ENCODE measurements around the gene COMT. TPM values are rescaled to one million over a fixed set of nuclear protein-coding genes. Genes with fewer than 3 reads are reported as not detected.

Gene COMT
- total and polyA plus RNA-seq, 9 of the 15 experiments (the other 6 are each of a cell fraction or from before 2014, with no cell fraction given), result 12.5 to 351 (median 155) TPM

DNA sequence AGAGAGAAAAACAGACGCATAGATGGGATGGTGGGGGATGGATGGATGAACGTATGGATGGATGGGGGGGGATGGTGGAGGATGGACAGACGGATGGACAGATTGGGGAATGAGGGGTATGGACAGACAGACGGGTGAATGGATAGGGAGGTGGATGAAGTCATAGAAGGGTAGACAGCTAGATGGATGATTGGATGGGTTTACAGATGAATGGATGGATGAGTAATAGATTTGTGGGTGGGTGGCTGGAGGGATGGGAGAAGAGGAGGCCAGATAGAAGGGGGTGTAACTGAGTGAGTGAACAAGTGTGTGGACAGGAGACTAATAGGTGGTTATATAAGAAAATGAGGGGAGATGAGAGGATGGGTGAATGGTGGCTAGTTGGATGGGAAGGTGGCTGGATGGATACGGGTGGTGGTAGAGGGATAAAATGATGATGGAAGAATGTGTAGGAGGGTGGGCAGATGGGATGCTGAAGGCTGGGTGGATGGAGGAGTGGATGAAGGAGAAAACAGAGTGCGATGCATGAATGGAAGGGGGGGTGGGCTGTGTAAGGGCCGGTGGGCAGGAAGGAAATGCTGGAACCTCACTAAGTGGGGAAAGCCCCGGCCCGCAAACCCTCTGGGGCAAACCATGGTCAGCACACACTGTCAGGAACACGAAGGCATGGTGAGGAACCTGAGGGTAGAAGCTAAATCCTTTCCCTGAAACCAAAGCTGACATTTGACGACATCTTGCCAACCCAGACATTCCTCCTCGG, 53.5 kb downstream of the COMT start (continued):
- TF ChIP-seq, protein P1, sequence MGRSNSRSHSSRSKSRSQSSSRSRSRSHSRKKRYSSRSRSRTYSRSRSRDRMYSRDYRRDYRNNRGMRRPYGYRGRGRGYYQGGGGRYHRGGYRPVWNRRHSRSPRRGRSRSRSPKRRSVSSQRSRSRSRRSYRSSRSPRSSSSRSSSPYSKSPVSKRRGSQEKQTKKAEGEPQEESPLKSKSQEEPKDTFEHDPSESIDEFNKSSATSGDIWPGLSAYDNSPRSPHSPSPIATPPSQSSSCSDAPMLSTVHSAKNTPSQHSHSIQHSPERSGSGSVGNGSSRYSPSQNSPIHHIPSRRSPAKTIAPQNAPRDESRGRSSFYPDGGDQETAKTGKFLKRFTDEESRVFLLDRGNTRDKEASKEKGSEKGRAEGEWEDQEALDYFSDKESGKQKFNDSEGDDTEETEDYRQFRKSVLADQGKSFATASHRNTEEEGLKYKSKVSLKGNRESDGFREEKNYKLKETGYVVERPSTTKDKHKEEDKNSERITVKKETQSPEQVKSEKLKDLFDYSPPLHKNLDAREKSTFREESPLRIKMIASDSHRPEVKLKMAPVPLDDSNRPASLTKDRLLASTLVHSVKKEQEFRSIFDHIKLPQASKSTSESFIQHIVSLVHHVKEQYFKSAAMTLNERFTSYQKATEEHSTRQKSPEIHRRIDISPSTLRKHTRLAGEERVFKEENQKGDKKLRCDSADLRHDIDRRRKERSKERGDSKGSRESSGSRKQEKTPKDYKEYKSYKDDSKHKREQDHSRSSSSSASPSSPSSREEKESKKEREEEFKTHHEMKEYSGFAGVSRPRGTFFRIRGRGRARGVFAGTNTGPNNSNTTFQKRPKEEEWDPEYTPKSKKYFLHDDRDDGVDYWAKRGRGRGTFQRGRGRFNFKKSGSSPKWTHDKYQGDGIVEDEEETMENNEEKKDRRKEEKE (IDR thresholded peaks at IDR 0.05; ENCODE audit: borderline replicate concordance in 1 of 2, control insufficient read depth in 1 of 2, low read depth in 2 of 2, low read length in 1 of 2), result no peak; a peak in 1 of 4 replicates
- TF ChIP-seq NELFE (IDR thresholded peaks at IDR 0.05; ENCODE audit: insufficient read depth, insufficient read length) (no peak), DDX20 (tag; IDR thresholded peaks at IDR 0.05; ENCODE audit: low read depth) (no peak), GABPB2 (CRISPR knock-in tag; conservative IDR thresholded peaks at IDR 0.05) (no peak), FOXK1 (CRISPR knock-in tag; IDR thresholded peaks at IDR 0.05; ENCODE audit: borderline replicate concordance) (no peak), BRD9 (IDR thresholded peaks at IDR 0.05; ENCODE audit: low read depth, partially characterized antibody) (no peak), NCOA4 (IDR thresholded peaks at IDR 0.05; ENCODE audit: partially characterized antibody) (peak; percentile 4), PTRF (tag; IDR thresholded peaks at IDR 0.05) (no peak), GABPA (tag; conservative IDR thresholded peaks at IDR 0.05; ENCODE audit: low read depth) (no peak), PHB (CRISPR knock-in tag; IDR thresholded peaks at IDR 0.05) (no peak), MAFG (tag; conservative IDR thresholded peaks at IDR 0.05) (no peak)
- TF ChIP-seq, protein P2, sequence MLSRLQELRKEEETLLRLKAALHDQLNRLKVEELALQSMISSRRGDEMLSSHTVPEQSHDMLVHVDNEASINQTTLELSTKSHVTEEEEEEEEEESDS (CRISPR knock-in tag; IDR thresholded peaks at IDR 0.05), result no peak
- TF ChIP-seq, protein P3, sequence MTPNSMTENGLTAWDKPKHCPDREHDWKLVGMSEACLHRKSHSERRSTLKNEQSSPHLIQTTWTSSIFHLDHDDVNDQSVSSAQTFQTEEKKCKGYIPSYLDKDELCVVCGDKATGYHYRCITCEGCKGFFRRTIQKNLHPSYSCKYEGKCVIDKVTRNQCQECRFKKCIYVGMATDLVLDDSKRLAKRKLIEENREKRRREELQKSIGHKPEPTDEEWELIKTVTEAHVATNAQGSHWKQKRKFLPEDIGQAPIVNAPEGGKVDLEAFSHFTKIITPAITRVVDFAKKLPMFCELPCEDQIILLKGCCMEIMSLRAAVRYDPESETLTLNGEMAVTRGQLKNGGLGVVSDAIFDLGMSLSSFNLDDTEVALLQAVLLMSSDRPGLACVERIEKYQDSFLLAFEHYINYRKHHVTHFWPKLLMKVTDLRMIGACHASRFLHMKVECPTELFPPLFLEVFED (CRISPR knock-in tag; conservative IDR thresholded peaks at IDR 0.05), result peak; percentile 94
- TF ChIP-seq, protein P4, sequence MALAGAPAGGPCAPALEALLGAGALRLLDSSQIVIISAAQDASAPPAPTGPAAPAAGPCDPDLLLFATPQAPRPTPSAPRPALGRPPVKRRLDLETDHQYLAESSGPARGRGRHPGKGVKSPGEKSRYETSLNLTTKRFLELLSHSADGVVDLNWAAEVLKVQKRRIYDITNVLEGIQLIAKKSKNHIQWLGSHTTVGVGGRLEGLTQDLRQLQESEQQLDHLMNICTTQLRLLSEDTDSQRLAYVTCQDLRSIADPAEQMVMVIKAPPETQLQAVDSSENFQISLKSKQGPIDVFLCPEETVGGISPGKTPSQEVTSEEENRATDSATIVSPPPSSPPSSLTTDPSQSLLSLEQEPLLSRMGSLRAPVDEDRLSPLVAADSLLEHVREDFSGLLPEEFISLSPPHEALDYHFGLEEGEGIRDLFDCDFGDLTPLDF (CRISPR knock-in tag; IDR thresholded peaks at IDR 0.05), result no peak
- TF ChIP-seq, protein P5, sequence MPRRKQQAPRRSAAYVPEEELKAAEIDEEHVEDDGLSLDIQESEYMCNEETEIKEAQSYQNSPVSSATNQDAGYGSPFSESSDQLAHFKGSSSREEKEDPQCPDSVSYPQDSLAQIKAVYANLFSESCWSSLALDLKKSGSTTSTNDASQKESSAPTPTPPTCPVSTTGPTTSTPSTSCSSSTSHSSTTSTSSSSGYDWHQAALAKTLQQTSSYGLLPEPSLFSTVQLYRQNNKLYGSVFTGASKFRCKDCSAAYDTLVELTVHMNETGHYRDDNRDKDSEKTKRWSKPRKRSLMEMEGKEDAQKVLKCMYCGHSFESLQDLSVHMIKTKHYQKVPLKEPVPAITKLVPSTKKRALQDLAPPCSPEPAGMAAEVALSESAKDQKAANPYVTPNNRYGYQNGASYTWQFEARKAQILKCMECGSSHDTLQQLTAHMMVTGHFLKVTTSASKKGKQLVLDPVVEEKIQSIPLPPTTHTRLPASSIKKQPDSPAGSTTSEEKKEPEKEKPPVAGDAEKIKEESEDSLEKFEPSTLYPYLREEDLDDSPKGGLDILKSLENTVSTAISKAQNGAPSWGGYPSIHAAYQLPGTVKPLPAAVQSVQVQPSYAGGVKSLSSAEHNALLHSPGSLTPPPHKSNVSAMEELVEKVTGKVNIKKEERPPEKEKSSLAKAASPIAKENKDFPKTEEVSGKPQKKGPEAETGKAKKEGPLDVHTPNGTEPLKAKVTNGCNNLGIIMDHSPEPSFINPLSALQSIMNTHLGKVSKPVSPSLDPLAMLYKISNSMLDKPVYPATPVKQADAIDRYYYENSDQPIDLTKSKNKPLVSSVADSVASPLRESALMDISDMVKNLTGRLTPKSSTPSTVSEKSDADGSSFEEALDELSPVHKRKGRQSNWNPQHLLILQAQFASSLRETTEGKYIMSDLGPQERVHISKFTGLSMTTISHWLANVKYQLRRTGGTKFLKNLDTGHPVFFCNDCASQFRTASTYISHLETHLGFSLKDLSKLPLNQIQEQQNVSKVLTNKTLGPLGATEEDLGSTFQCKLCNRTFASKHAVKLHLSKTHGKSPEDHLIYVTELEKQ (CRISPR knock-in tag; IDR thresholded peaks at IDR 0.05), result no peak
- TF ChIP-seq, protein P6, sequence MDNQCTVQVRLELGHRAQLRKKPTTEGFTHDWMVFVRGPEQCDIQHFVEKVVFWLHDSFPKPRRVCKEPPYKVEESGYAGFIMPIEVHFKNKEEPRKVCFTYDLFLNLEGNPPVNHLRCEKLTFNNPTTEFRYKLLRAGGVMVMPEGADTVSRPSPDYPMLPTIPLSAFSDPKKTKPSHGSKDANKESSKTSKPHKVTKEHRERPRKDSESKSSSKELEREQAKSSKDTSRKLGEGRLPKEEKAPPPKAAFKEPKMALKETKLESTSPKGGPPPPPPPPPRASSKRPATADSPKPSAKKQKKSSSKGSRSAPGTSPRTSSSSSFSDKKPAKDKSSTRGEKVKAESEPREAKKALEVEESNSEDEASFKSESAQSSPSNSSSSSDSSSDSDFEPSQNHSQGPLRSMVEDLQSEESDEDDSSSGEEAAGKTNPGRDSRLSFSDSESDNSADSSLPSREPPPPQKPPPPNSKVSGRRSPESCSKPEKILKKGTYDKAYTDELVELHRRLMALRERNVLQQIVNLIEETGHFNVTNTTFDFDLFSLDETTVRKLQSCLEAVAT (IDR thresholded peaks at IDR 0.05), result peak; percentile 14 to 64; a peak in 2 of 4 replicates
